H1 (cell line): ENCODE results near the gene TNKS2. TPM values are rescaled to one million over a fixed set of nuclear protein-coding genes. Genes with fewer than 3 reads are reported as not detected.

Source experiments
- EZH2 ChIP-seq: fragments of 200-600 bp; sonication (generic); IDR thresholded peaks from 2 replicates; pipeline ENCODE4 v1.7.1; 2012; ENCODE audit warnings: low read depth, mild to moderate bottlenecking, moderate library complexity, low read length, inconsistent platforms; ENCODE audit not compliant: severe bottlenecking
- KDM1A ChIP-seq: fragments of 200-600, 300-600 bp; sonication (generic); IDR thresholded peaks from 2 replicates; pipeline ENCODE4 v1.7.1; 2016; ENCODE audit warnings: mild to moderate bottlenecking, low read length, borderline replicate concordance
- TEAD4 ChIP-seq: IDR thresholded peaks from 2 replicates; pipeline ENCODE4 v1.6.1; 2012; ENCODE audit warnings: low read depth, low read length, inconsistent platforms, mixed read lengths
- polyA plus RNA-seq, 7 experiments: library from polyadenylated mRNA; depleted of rRNA in 3 of 7; stranded (reverse) in 5 of 7; unstranded in 2 of 7; fragments of >200 nt in 5 of 7; fragments of 200-250 nt in 2 of 7; gene quantifications; 1 replicate in 5 of 7; 2 replicates in 1 of 7; 4 replicates in 1 of 7; pipeline versions ENCODE4 v1.2.1 to v1.2.3, GENCODE V29; 2011 to 2013; ENCODE audit warnings: missing spikeins in 2 of 7, mixed read lengths in 2 of 7
- total RNA-seq: library from RNA; stranded (reverse); fragmentation: NEBNext Ultra II Directional; extraction: Animal tissue kit (Norgen Biotek cat#: 25700); gene quantifications from 2 replicates; pipeline ENCODE4 v1.2.1, GENCODE V29; 2021

The TNKS2 gene
- total and polyA plus RNA-seq, 2 of the 8 experiments (the other 6 are each of a cell fraction or from before 2014, with no cell fraction given), result 23.3 to 73.6 TPM

DNA sequence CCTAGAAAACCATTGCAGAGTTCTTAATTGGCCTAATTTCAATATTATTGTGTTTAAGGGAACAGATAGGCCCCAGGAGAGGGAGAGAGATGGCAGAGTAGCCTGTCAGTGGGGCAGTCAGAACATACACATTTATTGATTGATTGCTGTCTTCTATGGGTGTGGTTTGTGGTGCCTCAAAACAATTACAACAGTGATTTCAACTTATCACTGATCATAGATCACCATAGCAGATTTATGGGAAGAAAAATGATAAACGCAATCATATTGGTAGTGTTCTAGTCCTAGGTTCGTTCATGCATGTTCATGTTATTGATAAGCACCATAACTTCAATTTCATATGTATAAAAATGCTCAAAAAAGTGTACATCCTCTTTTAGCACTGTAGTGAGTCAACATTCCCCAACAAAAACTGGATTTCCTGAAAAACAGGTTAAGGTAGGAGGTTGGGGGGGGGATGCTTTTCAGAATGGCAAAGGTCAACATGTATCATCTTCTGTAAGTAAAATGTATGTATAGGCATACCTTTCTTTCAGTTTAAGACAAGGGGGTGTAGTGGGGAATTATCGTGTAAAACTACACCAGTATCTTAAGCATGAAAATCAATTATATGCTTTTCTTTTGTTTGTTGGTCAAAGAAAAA lies 1.1 kb upstream of the TNKS2 start (continued):
- TF ChIP-seq KDM1A, result no peak
- no peak for TF ChIP-seq EZH2
- no peak for TF ChIP-seq TEAD4
